Left colon (tissue), 2 donors: ENCODE results near the gene MUC13. TPM values are rescaled to one million over a fixed set of nuclear protein-coding genes. Genes with fewer than 3 reads are reported as not detected.

Experiments
- total RNA-seq, 2 donors: library from RNA; stranded (reverse); fragmentation: NEBNext Ultra II Directional; extraction: Animal tissue kit (Norgen Biotek cat#: 25700); gene quantifications; one replicate each; pipeline ENCODE4 v1.2.1, GENCODE V29; 2021
- donor health status: DM: no; HTN: no; CAD: no.
- donor health status: DM: yes; HTN: yes; CAD: no.

The MUC13 gene
- total RNA-seq, 2 donors from 2014 or later, result 1,001 to 1,021 TPM

Other genes starting within 250 kb of the MUC13 start
- gene UMPS, start 204.3 kb downstream of the MUC13 start, total RNA-seq, result 10 to 100 TPM; 23.1 to 25.3 TPM
- 100 to 1,000 TPM in 1 of 2 donors, 10 to 100 TPM in 1; 93.0 to 103 TPM for gene ITGB5, start 47.4 kb downstream of the MUC13 start, total RNA-seq
- 10 to 100 TPM in 1 of 2 donors, 1 to 10 TPM in 1; 9.8 to 17.4 TPM for gene HEG1, start 121.2 kb upstream of the MUC13 start, total RNA-seq